ENCODE results near the gene MORN1.

Gene MORN1

DNA sequence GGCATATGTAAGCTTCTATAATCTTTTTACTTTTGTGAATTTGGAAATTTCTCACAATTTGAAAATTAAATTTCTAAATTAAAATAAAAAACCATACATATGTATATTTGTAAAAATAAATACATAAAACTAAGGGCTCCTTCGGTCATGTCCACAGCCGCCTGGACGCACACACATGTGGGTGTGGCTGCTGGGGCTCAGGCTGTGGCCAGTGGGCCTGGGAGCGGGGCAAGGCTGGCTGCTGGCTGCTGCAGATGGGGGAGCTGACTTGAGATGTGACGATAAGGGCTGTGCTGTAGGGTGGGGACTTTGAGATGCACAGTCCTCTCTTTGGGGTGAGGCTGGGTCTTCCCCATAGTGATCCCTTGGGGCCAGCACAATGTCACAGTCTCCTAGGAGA lies 5.1 kb upstream of the MORN1 start:
- Histone ChIP-seq H4K20me1 (ENCODE audit: insufficient read depth, low read length) (no peaks in the 10 kb centered on the region; the same call in 1 of the 2 replicates), H3K4me3 (ENCODE audit: low read length) (no peak overlapping the region), H3K9me2 (replicated peaks; ENCODE audit: insufficient read depth, low read length) (no peaks in the 10 kb centered on the region), H3K9me3 (replicated peaks; ENCODE audit: insufficient read depth, low read length) (no peaks in the 10 kb centered on the region), H3K4me2 (ENCODE audit: low read depth, low read length) (no peak overlapping the region), H2AFZ (ENCODE audit: low read length) (no peak overlapping the region), H3K79me2 (ENCODE audit: low read length) (peaks cover 45% of the 10 kb centered on the region), H3K9ac (ENCODE audit: low read length) (no peak overlapping the region), H3K27me3 (replicated peaks; ENCODE audit: insufficient read depth, low read length) (no peaks in the 10 kb centered on the region), H3F3A (ENCODE audit: insufficient read depth, low read length) (no peaks in the 10 kb centered on the region), H3K27ac (ENCODE audit: low read length) (no peak overlapping the region), H3K4me1 (ENCODE audit: low read length) (peaks cover 13% of the 10 kb centered on the region), H3K36me3 (replicated peaks; ENCODE audit: insufficient read depth, low read length) (0 out of 2 replicates have a peak, but pooled peaks cover 2% of the 10 kb centered on the region)
- no peak for DNase-seq
- TF ChIP-seq EZH2 (optimal IDR thresholded peaks at IDR 0.05; ENCODE audit: low read depth, low read length) (no peak), EZH2phosphoT487 (IDR thresholded peaks at IDR 0.05; ENCODE audit: low read length) (no peak)
- TF ChIP-seq, protein P1, sequence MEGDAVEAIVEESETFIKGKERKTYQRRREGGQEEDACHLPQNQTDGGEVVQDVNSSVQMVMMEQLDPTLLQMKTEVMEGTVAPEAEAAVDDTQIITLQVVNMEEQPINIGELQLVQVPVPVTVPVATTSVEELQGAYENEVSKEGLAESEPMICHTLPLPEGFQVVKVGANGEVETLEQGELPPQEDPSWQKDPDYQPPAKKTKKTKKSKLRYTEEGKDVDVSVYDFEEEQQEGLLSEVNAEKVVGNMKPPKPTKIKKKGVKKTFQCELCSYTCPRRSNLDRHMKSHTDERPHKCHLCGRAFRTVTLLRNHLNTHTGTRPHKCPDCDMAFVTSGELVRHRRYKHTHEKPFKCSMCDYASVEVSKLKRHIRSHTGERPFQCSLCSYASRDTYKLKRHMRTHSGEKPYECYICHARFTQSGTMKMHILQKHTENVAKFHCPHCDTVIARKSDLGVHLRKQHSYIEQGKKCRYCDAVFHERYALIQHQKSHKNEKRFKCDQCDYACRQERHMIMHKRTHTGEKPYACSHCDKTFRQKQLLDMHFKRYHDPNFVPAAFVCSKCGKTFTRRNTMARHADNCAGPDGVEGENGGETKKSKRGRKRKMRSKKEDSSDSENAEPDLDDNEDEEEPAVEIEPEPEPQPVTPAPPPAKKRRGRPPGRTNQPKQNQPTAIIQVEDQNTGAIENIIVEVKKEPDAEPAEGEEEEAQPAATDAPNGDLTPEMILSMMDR (IDR thresholded peaks at IDR 0.05; ENCODE audit: low read length): no peak

DNA sequence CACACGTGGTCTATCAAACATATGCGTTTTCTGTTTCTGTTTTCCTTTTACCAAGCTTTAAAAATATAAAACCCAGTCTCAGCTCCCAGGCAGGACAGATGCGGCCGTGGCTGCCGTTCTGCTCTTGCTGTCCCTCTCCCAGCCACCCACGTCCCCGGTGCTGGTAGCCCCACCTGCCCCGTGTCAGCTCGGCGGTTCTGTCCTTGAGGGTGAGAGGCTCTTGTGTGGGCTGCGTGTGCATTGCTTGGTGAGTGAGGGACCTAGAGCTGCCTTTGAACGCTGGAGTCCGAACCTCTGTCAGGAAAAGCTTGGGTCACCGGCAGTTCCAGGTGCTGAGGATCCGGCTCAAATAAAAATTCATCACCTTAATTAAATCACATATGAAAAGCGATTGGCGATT lies 4.7 kb upstream of the MORN1 start:
- H3K27ac ChIP-seq (ENCODE audit: low read length): no peak overlapping the region
- no peaks in the 10 kb centered on the region for H3K9me3 ChIP-seq (replicated peaks; ENCODE audit: insufficient read depth, low read length)
- H3K9ac ChIP-seq (ENCODE audit: low read length): no peak overlapping the region
- H3K9me2 ChIP-seq (replicated peaks; ENCODE audit: insufficient read depth, low read length): no peaks in the 10 kb centered on the region
- peaks cover 13% of the 10 kb centered on the region for H3K4me1 ChIP-seq (ENCODE audit: low read length)
- H3K79me2 ChIP-seq (ENCODE audit: low read length): peaks cover 46% of the 10 kb centered on the region
- DNase-seq: no peak
- no peak for TF ChIP-seq EZH2phosphoT487 (IDR thresholded peaks at IDR 0.05; ENCODE audit: low read length)
- no peaks in the 10 kb centered on the region for H3K27me3 ChIP-seq (replicated peaks; ENCODE audit: insufficient read depth, low read length)
- H2AFZ ChIP-seq (ENCODE audit: low read length): no peak overlapping the region
- H3K4me3 ChIP-seq (ENCODE audit: low read length): no peak overlapping the region
- H4K20me1 ChIP-seq (ENCODE audit: insufficient read depth, low read length): no peaks in the 10 kb centered on the region; the same call in 1 of the 2 replicates
- 0 out of 2 replicates have a peak, but pooled peaks cover 2% of the 10 kb centered on the region for H3K36me3 ChIP-seq (replicated peaks; ENCODE audit: insufficient read depth, low read length)
- no peaks in the 10 kb centered on the region for H3F3A ChIP-seq (ENCODE audit: insufficient read depth, low read length)
- H3K4me2 ChIP-seq (ENCODE audit: low read depth, low read length): no peak overlapping the region

- peaks cover 16% of the 10 kb centered on the region for H3K4me1 ChIP-seq (ENCODE audit: low read length)
- TF ChIP-seq, protein P1 (IDR thresholded peaks at IDR 0.05; ENCODE audit: low read length): no peak
- H3K9me3 ChIP-seq (replicated peaks; ENCODE audit: insufficient read depth, low read length): no peaks in the 10 kb centered on the region
- H3K9me2 ChIP-seq (replicated peaks; ENCODE audit: insufficient read depth, low read length): no peaks in the 10 kb centered on the region
- H3K9ac ChIP-seq (ENCODE audit: low read length): no peak overlapping the region
- peaks cover 54% of the 10 kb centered on the region for H3K79me2 ChIP-seq (ENCODE audit: low read length)
- H3K36me3 ChIP-seq (replicated peaks; ENCODE audit: insufficient read depth, low read length): 0 out of 2 replicates have a peak, but pooled peaks cover 2% of the 10 kb centered on the region
- no peaks in the 10 kb centered on the region for H3F3A ChIP-seq (ENCODE audit: insufficient read depth, low read length)
- no peak overlapping the region for H3K4me2 ChIP-seq (ENCODE audit: low read depth, low read length)
- H3K27me3 ChIP-seq (replicated peaks; ENCODE audit: insufficient read depth, low read length): no peaks in the 10 kb centered on the region
- H2AFZ ChIP-seq (ENCODE audit: low read length): no peak overlapping the region
- no peak overlapping the region for H3K27ac ChIP-seq (ENCODE audit: low read length)
- no peak overlapping the region for H3K4me3 ChIP-seq (ENCODE audit: low read length)
- no peaks in the 10 kb centered on the region; the same call in 1 of the 2 replicates for H4K20me1 ChIP-seq (ENCODE audit: insufficient read depth, low read length)
- no peak for DNase-seq
Observed at GRCh38 chr1:2395245-2395644, 3.9 kb upstream of the MORN1 start.

GRCh38 chr1:2394761-2395160 lies 3.4 kb upstream of the MORN1 start:
- no peak for DNase-seq
- H3K27me3 ChIP-seq (replicated peaks; ENCODE audit: insufficient read depth, low read length): no peaks in the 10 kb centered on the region
- TF ChIP-seq, protein P1 (IDR thresholded peaks at IDR 0.05; ENCODE audit: low read length): no peak
- no peak for TF ChIP-seq EZH2 (optimal IDR thresholded peaks at IDR 0.05; ENCODE audit: low read depth, low read length)
- no peak for TF ChIP-seq EZH2phosphoT487 (IDR thresholded peaks at IDR 0.05; ENCODE audit: low read length)
- no peak overlapping the region for H2AFZ ChIP-seq (ENCODE audit: low read length)
- H3K79me2 ChIP-seq (ENCODE audit: low read length): peaks cover 56% of the 10 kb centered on the region
- 0 out of 2 replicates have a peak, but pooled peaks cover 2% of the 10 kb centered on the region for H3K36me3 ChIP-seq (replicated peaks; ENCODE audit: insufficient read depth, low read length)
- no peaks in the 10 kb centered on the region; the same call in 1 of the 2 replicates for H4K20me1 ChIP-seq (ENCODE audit: insufficient read depth, low read length)
- no peak overlapping the region for H3K4me2 ChIP-seq (ENCODE audit: low read depth, low read length)
- no peak overlapping the region for H3K4me3 ChIP-seq (ENCODE audit: low read length)
- H3K27ac ChIP-seq (ENCODE audit: low read length): no peak overlapping the region
- H3K4me1 ChIP-seq (ENCODE audit: low read length): peaks cover 18% of the 10 kb centered on the region
- H3K9ac ChIP-seq (ENCODE audit: low read length): no peak overlapping the region
- no peaks in the 10 kb centered on the region for H3K9me2 ChIP-seq (replicated peaks; ENCODE audit: insufficient read depth, low read length)
- no peaks in the 10 kb centered on the region for H3K9me3 ChIP-seq (replicated peaks; ENCODE audit: insufficient read depth, low read length)
- no peaks in the 10 kb centered on the region for H3F3A ChIP-seq (ENCODE audit: insufficient read depth, low read length)

Measured in MM.1S (cell line).